Stimulated activated naive CD8-positive, alpha-beta T cell treated with anti-CD3 and anti-CD28 coated beads, Interleukin-15, Interleukin-2, amounts not matched to agents 100 U/mL and 50 U/mL, for 24 hours (primary cell): ENCODE results near the gene C1QTNF12.

Source experiments
- ATAC-seq: fragments of 150-1000 bp; cut with Tn5 transposase; one replicate; pipeline ENCODE4 v1.10.0; 2021
- DNase-seq: peaks from one replicate; pipeline ENCODE4 v3.0.0; 2021

Gene C1QTNF12

GRCh38 chr1:1228596-1229321, 17.8 kb downstream of the C1QTNF12 start:
- no peak for DNase-seq

GRCh38 chr1:1228187-1228586, 18.3 kb downstream of the C1QTNF12 start:
- ATAC-seq, result no peak
- no peak for DNase-seq

More at GRCh38 chr1:1228596-1229321, 17.8 kb downstream of the C1QTNF12 start:
- no peak for ATAC-seq

- no peak for DNase-seq
- no peak for ATAC-seq
Measured at GRCh38 chr1:1227386-1227785, 19.1 kb downstream of the C1QTNF12 start.

- DNase-seq, result no peak
- ATAC-seq, result no peak
Measured at GRCh38 chr1:1226566-1227362, 19.8 kb downstream of the C1QTNF12 start.

- ATAC-seq, result no peak
- DNase-seq, result no peak
Measured at GRCh38 chr1:1225913-1226312, 20.6 kb downstream of the C1QTNF12 start.

GRCh38 chr1:1225238-1225845, 21.2 kb downstream of the C1QTNF12 start:
- ATAC-seq (no peak), DNase-seq (no peak)

- DNase-seq (no peak), ATAC-seq (no peak)
Measured at GRCh38 chr1:1223891-1224290, 22.6 kb downstream of the C1QTNF12 start.

- DNase-seq (no peak), ATAC-seq (no peak)
Measured at GRCh38 chr1:1223321-1223720, 23.2 kb downstream of the C1QTNF12 start.

GRCh38 chr1:1222575-1223225, 23.8 kb downstream of the C1QTNF12 start:
- ATAC-seq, result no peak
- DNase-seq, result no peak

- no peak for ATAC-seq
Measured at GRCh38 chr1:1221887-1222574, 24.5 kb downstream of the C1QTNF12 start.

GRCh38 chr1:1220197-1220596, 26.3 kb downstream of the C1QTNF12 start:
- no peak for DNase-seq
- ATAC-seq, result no peak

More at GRCh38 chr1:1221887-1222574, 24.5 kb downstream of the C1QTNF12 start:
- no peak for DNase-seq

GRCh38 chr1:1219341-1219740, 27.2 kb downstream of the C1QTNF12 start:
- DNase-seq (no peak), ATAC-seq (no peak)

GRCh38 chr1:1218524-1219200, 27.9 kb downstream of the C1QTNF12 start:
- no peak for DNase-seq

GRCh38 chr1:1217621-1218523, 28.6 kb downstream of the C1QTNF12 start:
- ATAC-seq (no peak), DNase-seq (no peak)

More at GRCh38 chr1:1218524-1219200, 27.9 kb downstream of the C1QTNF12 start:
- ATAC-seq, result no peak

GRCh38 chr1:1216770-1217620, 29.5 kb downstream of the C1QTNF12 start:
- no peak for ATAC-seq
- DNase-seq, result no peak

- no peak for ATAC-seq
- DNase-seq, result no peak
Measured at GRCh38 chr1:1215881-1216605, 30.5 kb downstream of the C1QTNF12 start.

- no peak for DNase-seq
- ATAC-seq, result no peak
Measured at GRCh38 chr1:1215080-1215676, 31.3 kb downstream of the C1QTNF12 start.
